Measurements from ENCODE around the gene SPTLC3. TPM values are rescaled to one million over a fixed set of nuclear protein-coding genes. Genes with fewer than 3 reads are reported as not detected.

SPTLC3 gene
- total RNA-seq, 3 donors from 2014 or later: 7.7 to 11.1 (median 7.9) TPM

- H3K27me3 ChIP-seq: no peaks in the 10 kb centered on the region
- TF ChIP-seq CTCF (IDR thresholded peaks at IDR 0.05): peak in 2 of 3 donors; percentile 61 to 73
- TF ChIP-seq POLR2A (IDR thresholded peaks at IDR 0.05): no peak
- H3K4me3 ChIP-seq: no peak overlapping the region
- intact Hi-C loops (cut with DNase I; ENCODE audit: low total_unique reads): no loop called here
- H3K9me3 ChIP-seq: no peaks in the 10 kb centered on the region
- H3K36me3 ChIP-seq: no peaks in the 10 kb centered on the region
- DNase-seq (ENCODE audit: low spot score in 2 of 2): no peak
- no peaks in the 10 kb centered on the region for H3K4me1 ChIP-seq
- H3K27ac ChIP-seq: no peak overlapping the region
Measured at GRCh38 chr20:12970372-12970821, 38.4 kb upstream of the SPTLC3 start.

DNA sequence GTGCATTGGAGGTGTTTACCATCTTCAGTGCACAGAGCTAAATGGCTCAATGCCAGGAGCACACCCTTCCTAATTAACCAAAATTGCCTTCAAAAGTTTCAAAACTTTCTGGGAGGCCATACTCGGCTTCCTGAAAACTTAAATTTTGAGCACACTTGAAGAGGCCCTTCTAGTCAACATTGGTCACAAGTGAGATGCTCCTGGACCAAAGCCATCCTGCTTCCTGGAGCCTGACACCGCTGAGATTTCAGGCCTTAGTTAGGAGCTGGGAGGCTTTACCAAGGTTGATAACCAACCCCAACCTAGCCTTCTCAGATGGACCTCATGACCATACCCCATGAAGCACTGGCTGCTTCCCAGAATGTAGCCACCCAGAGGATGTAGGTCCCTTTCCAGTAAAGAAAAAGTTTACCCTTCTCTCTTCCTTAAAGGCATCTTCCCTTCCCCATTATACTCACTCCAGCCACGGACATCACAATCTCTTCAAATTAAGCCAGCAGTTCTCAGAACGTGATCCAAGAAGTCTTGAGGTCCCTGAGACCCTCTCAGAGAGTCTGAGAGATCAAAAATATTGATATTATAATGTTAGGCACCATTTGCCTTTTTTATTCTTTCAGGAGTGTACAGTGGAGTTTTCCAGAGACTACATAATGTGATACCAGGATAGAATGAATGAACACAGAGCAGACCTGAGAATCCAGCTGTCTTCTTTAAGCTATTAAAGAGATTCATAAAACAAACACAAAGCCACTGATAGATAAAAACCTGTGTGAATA, 32.8 kb upstream of the SPTLC3 start:
- no peak for TF ChIP-seq POLR2A (IDR thresholded peaks at IDR 0.05)
- intact Hi-C loops (cut with DNase I; ENCODE audit: low total_unique reads): loop anchor here (5.0 kb wide), 1 partner anchor 1104 kb away; no protein-coding TSS in a partner anchor

DNA sequence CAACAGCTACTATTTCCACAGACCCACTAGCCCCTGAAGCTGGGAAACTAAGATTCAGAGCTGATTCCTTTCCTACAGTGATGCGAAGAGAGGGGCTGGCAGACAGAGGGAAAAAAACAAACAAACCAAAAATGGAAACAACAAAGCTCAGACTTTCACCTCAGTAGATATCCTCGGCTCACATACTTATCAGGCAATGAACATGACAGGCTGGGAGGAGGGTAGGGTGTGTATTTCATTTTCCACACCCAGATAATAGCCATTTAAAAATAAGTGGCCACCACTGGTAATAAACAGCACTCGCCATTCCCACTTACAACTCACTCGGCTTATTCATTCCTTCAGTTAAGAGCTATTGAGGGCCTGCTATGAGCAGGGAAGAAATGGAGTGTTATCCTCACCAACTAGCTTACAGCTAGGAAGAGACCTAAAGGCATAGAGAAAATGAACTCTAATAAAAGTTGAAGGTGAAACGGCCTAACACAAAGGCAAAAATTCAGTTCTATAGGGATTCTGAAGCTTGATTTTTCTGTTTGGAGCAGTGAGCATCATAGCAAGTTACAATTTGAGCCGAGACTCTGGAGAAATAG, 32.0 kb upstream of the SPTLC3 start:
- Histone ChIP-seq H3K27ac (no peak overlapping the region), H3K9me3 (no peaks in the 10 kb centered on the region), H3K27me3 (no peaks in the 10 kb centered on the region), H3K36me3 (no peaks in the 10 kb centered on the region), H3K4me1 (no peaks in the 10 kb centered on the region), H3K4me3 (no peak overlapping the region)
- intact Hi-C loops (cut with DNase I; ENCODE audit: low total_unique reads): loop anchor here (5.0 kb wide), 1 partner anchor 1105 kb away; no protein-coding TSS in a partner anchor
- DNase-seq (ENCODE audit: low spot score in 2 of 2): no peak
- TF ChIP-seq POLR2AphosphoS5 (IDR thresholded peaks at IDR 0.05) (no peak), CTCF (IDR thresholded peaks at IDR 0.05) (no peak), POLR2A (IDR thresholded peaks at IDR 0.05) (no peak)

More for the DNA sequence above, 32.8 kb upstream of the SPTLC3 start:
- no peaks in the 10 kb centered on the region for H3K9me3 ChIP-seq
- no peak overlapping the region for H3K4me3 ChIP-seq
- no peaks in the 10 kb centered on the region for H3K36me3 ChIP-seq
- no peak overlapping the region for H3K27ac ChIP-seq
- no peaks in the 10 kb centered on the region for H3K4me1 ChIP-seq
- no peaks in the 10 kb centered on the region for H3K27me3 ChIP-seq
- DNase-seq (ENCODE audit: low spot score in 2 of 2): no peak

GRCh38 chr20:12977328-12978125, 31.2 kb upstream of the SPTLC3 start:
- TF ChIP-seq CTCF (IDR thresholded peaks at IDR 0.05) (no peak), POLR2A (IDR thresholded peaks at IDR 0.05) (no peak), POLR2AphosphoS5 (IDR thresholded peaks at IDR 0.05) (no peak)
- intact Hi-C loops (cut with DNase I; ENCODE audit: low total_unique reads): loop anchor here (5.0 kb wide), 1 partner anchor 1105 kb away; no protein-coding TSS in a partner anchor
- Histone ChIP-seq H3K4me3 (no peak overlapping the region), H3K36me3 (no peaks in the 10 kb centered on the region), H3K27ac (no peak overlapping the region), H3K27me3 (no peaks in the 10 kb centered on the region), H3K9me3 (no peaks in the 10 kb centered on the region), H3K4me1 (no peaks in the 10 kb centered on the region)
- no peak for DNase-seq (ENCODE audit: low spot score in 2 of 2)

DNA sequence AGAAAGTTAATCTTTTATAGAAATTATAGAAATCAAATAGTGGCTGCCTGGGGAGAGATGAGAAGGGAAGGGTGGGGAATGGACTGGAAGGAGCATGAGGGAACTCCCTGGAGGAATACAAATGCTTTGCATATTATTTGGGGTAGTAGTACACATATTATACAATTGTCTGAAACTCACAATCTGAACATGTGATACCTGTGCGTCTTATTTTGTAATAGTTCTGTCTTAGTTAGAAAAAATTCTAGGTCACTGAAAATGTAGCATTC, 30.7 kb upstream of the SPTLC3 start:
- no peaks in the 10 kb centered on the region for H3K36me3 ChIP-seq
- intact Hi-C loops (cut with DNase I; ENCODE audit: low total_unique reads): loop anchor here (5.0 kb wide), 1 partner anchor 1106 kb away; no protein-coding TSS in a partner anchor
- TF ChIP-seq POLR2A (IDR thresholded peaks at IDR 0.05) (no peak), POLR2AphosphoS5 (IDR thresholded peaks at IDR 0.05) (no peak), CTCF (IDR thresholded peaks at IDR 0.05) (no peak)

More for the DNA sequence above, 30.7 kb upstream of the SPTLC3 start:
- no peaks in the 10 kb centered on the region for H3K27me3 ChIP-seq
- no peaks in the 10 kb centered on the region for H3K9me3 ChIP-seq
- DNase-seq (ENCODE audit: low spot score in 2 of 2): no peak
- no peak overlapping the region for H3K27ac ChIP-seq
- no peaks in the 10 kb centered on the region for H3K4me1 ChIP-seq
- H3K4me3 ChIP-seq: no peak overlapping the region

All from breast epithelium (tissue), 4 donors.